A549 treated with DMSO at 1 μM for 4 hours (cell line): ENCODE results near the gene DLG4. TPM values are rescaled to one million over a fixed set of nuclear protein-coding genes. Genes with fewer than 3 reads are reported as not detected.

ENCODE experiments used
- total RNA-seq: library from RNA; stranded (reverse); fragments of 200-300 nt; extraction: Qiagen RNA extraction; gene quantifications from 5 replicates; pipeline ENCODE4 v1.2.3, GENCODE V29; 2022; ENCODE audit warnings: low read depth

The DLG4 gene
- total RNA-seq: 7.3 to 9.7 TPM (median 8.5 TPM) in 5 replicates

DNA sequence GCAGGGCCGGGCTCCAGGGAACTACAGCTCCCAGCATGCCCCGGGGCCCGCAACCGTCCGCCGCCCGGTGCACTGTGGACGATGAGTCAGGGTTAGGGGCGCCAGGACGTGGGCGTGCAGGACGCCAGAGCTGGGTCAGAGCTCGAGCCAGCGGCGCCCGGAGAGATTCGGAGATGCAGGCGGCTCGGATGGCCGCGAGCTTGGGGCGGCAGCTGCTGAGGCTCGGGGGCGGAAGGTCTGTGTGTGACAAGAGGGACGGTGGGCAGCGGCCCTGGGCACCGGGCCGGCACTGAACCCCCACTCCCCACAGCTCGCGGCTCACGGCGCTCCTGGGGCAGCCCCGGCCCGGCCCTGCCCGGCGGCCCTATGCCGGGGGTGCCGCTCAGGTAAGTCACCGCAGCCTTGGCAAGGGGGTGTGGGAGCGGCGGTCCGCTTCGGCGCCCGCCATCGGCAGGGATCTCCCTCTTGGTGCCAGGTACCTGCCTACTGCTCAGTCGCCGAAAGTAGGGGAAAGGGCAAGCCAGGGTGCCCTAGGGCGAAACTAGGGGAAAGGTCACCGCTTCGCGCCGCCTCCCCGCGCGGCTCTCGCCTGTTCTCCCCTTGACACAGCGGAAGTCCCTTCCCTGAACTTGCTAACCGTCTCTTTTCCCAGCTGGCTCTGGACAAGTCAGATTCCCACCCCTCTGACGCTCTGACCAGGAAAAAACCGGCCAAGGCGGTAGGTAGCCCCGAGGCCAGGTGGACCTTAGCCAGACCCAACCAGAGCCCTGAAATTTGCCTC is at the start of gene DLG4, which contains the start of gene ACADVL:
DLG4 (minus strand) TSS at position 25 of the 781 bp plus-strand sequence.
ACADVL (plus strand) TSS at position 127 of the 781 bp plus-strand sequence; CDS start at position 174, 47 bp downstream.

GRCh38 chr17:7262192-7262934 is 42.7 kb upstream of the DLG4 start, which contains the start of gene CLDN7:
Gene CLDN7 (minus strand): TSS chr17:7262478. CDS start chr17:7262043, 435 bp downstream.

GRCh38 chr17:7252176-7253043 is 32.8 kb upstream of the DLG4 start, which contains the start of gene ELP5:
Gene ELP5 (plus strand): TSS chr17:7252215. CDS start chr17:7252551, 336 bp downstream.

DNA sequence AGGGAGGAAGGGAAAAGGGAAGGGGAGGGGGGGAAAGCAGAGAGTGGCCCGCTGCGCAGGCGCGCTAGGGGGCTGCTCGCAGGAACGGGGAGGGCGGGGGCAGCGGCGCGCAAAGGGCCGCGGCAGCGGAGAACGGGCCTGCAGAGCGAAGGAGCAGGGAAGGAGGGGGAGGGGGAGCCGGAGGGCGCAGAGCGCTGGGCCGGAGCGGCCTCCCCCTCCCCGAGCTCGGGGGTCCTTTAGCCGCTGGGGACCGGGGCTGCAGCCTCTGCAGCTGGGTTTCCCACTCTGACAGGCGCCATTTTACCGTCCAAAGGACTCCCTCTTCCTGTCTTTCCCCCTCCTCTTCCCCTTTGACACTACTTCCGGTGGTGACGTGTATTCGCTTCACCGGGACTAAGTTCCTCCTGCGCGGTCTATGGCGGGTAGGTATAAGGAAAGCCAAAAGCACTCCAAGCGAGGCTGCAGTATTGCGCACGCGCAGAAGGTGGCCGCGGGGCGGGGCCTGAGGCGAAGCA is 32.1 kb upstream of the DLG4 start, which contains the start of gene CTDNEP1:
CTDNEP1 (minus strand) TSS at position 74 of the 515 bp plus-strand sequence. CDS start 438 bp downstream, outside the sequence.

DNA sequence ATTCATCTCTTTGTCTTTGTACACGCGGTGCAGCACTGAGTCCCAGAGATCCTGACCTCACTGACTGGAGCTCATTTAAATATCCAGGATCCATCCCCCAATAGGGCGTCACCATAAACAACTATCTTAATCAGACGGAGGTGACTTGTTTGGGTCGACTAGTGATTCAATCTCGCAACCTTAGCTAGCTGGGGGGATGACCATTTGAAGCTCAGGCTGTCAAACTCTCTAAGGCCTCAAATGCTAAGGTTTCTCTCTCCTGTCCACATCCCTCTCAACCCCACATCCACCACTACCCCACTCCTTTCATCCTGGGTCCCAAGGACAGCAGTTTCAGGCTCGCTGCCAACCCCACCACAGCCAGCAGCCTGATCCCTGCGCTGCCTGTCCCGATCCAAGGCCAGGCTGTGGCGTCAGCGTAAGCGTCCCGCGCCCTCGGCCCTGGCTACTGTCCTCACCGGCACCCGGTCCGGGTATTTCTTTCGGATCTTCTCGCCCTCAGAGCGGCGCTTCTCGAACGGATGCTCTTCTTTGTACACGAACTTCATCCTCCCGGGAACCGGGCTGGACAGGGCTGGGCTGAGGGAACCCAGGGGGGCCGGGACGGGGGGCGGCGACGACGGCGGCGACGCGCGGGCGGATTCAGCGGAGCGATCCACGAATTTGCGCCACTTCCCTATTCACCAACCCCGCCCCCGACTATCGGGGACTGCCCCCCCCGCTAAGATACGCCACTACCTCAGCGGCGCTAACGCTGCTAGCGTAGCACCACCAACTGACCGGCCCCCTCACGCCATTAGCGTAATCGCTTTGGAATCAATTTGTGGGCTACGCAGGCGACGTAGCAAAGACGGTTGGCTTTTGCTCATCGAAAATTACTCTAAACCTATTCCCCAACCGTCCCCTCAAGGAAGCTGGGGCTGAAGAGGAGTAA is 22.4 kb upstream of the DLG4 start, which contains the start of gene GABARAP:
GABARAP (minus strand) TSS at position 667 of the 934 bp plus-strand sequence; CDS start at position 548, 119 bp downstream.

GRCh38 chr17:7239091-7240027 is 19.7 kb upstream of the DLG4 start, which contains the start of gene PHF23:
Gene PHF23 (minus strand): TSS chr17:7239457. CDS start chr17:7239279, 178 bp downstream.

DNA sequence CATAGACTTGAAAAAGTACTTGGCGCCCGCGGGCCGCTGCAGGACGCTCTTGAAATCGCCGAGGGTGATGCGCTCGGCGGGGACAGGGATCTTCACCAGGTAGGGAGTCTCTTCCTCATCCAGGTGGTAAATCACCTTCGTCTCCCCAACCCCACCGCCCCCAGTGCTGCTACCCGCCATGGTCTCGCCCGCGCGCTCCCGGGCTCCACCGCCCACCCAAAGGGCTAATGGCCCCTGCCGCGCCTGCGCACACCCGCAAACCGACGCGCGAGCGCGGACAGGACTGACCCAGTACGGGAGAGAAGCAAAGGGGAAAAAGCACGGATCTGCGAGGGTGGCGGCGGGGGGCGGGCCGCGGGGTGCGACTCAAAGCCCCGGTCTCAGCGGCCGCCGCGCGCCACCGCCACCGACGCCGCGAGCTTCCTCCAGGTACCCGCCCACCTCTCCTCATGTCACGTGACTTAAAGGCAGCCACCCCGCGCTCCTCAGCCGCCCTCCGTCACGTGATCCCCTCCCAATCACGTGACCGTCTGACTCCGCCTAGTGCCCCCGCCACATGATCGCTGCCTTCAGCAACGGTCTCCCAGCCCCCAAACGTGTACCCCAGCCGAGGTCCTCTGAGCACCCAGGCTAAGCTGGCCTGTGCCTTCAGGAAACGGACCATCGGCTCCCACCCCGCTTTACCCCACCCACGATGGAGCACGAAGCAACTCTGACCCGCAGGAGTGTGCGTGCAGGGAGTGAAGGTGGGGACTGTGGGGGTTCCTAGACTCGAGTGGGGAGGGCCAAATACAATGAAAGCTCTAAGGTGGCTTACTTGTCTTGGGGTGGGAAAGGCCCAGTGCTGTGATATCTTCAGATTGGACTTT is 14.7 kb upstream of the DLG4 start, which contains the start of gene DVL2:
DVL2 (minus strand) TSS at position 435 of the 869 bp plus-strand sequence; CDS start at position 180, 255 bp downstream.

DNA sequence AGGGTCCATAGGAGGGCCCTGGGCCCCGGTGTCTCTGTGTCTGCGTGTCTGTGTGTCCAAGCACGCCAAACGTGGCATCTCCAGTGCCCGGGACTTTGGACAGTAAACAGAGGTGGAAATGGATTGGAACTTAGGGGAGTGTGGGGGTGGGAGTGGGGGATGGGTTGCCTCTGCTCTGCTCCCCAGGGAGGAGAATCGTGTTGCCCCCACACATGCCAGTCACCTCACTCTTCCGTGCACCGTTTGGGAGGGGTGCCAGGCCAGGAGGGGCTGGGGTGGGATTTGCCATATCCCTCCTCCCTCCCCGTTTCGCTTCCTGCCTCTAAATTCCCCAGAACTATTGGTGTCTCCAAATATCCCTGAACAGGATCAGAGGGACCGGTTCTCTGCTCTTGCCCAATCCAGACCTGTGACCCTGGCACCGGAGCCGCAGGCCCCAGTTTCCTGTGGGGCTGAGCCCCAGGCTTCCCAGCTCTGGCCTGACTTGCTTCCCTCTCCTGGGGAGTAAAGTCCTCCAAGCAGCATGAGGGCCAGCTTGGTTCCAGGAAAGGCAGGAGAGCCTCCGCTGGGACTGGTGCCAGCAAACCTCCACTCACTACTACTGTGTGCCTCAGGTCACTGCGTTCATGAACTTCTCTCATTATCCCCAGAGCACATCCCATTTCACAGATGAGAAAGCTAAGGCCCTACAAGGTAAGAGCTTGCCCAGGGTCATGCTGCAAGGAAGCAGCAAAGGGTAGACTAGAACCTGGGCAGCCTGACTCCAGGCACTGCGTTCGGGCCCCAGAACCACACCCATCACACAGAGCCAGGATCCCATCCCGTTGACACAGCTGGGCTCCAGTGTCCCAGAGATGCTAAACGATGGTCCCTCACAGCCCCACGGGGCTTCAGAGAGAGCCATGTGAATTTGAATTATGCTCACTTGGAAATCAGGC is 40.0 kb downstream of the DLG4 start, which contains the start of gene ASGR1:
ASGR1 (minus strand) TSS at position 54 of the 938 bp plus-strand sequence. CDS start 807 bp downstream, outside the sequence.

Other genes starting within 250 kb of the DLG4 start
- gene ALOX12, start 223.8 kb downstream of the DLG4 start, total RNA-seq: not detected in 5 replicates
- 444 to 509 TPM (median 460 TPM) in 5 replicates for gene RNASEK, start 207.2 kb downstream of the DLG4 start, total RNA-seq
- gene BCL6B, start 196.8 kb downstream of the DLG4 start, total RNA-seq: 0.09 TPM in 1 of 5 replicates, not detected in the others
- 8.0 to 13.7 TPM (median 11.4 TPM) in 5 replicates for gene SLC16A13, start 183.8 kb downstream of the DLG4 start, total RNA-seq
- not detected in 5 replicates for gene SLC16A11, start 175.7 kb downstream of the DLG4 start, total RNA-seq
- gene CLEC10A, start 139.6 kb downstream of the DLG4 start, total RNA-seq: not detected in 5 replicates
- 0.07 to 0.19 TPM in 2 of 5 replicates, not detected in the others for gene ASGR2, start 105.0 kb downstream of the DLG4 start, total RNA-seq
- 1.1 to 1.7 TPM (median 1.2 TPM) in 5 replicates for gene ASGR1, start 40.5 kb downstream of the DLG4 start, total RNA-seq
- 339 to 466 TPM (median 425 TPM) in 5 replicates for gene ACADVL, start 102 bp upstream of the DLG4 start, total RNA-seq
- 31.4 to 43.0 TPM (median 35.3 TPM) in 5 replicates for gene DVL2, start 14.7 kb upstream of the DLG4 start, total RNA-seq
- gene PHF23, start 19.6 kb upstream of the DLG4 start, total RNA-seq: 90.3 to 102 TPM (median 93.3 TPM) in 5 replicates
- 605 to 729 TPM (median 704 TPM) in 5 replicates for gene GABARAP, start 22.6 kb upstream of the DLG4 start, total RNA-seq
- 208 to 246 TPM (median 226 TPM) in 5 replicates for gene CTDNEP1, start 31.9 kb upstream of the DLG4 start, total RNA-seq
- gene ELP5, start 32.4 kb upstream of the DLG4 start, total RNA-seq: 116 to 129 TPM (median 124 TPM) in 5 replicates
- gene CLDN7, start 42.6 kb upstream of the DLG4 start, total RNA-seq: 0.63 to 0.91 TPM (median 0.76 TPM) in 5 replicates
- 0.13 to 0.27 TPM (median 0.16 TPM) in 5 replicates for gene SLC2A4, start 61.9 kb upstream of the DLG4 start, total RNA-seq
- gene YBX2, start 74.8 kb upstream of the DLG4 start, total RNA-seq: 0.40 to 0.60 TPM (median 0.53 TPM) in 5 replicates
- 1,614 to 1,831 TPM (median 1,704 TPM) in 5 replicates for gene EIF5A, start 87.8 kb upstream of the DLG4 start, total RNA-seq
- 75.1 to 106 TPM (median 95.2 TPM) in 5 replicates for gene GPS2, start 95.5 kb upstream of the DLG4 start, total RNA-seq
- gene NEURL4, start 109.5 kb upstream of the DLG4 start, total RNA-seq: 27.1 to 33.9 TPM (median 31.9 TPM) in 5 replicates
- gene ACAP1, start 116.7 kb upstream of the DLG4 start, total RNA-seq: 3.9 to 7.6 TPM (median 4.2 TPM) in 5 replicates
- gene KCTD11, start 132.3 kb upstream of the DLG4 start, total RNA-seq: 12.5 to 15.9 TPM (median 13.7 TPM) in 5 replicates
- not detected in 5 replicates for gene TMEM95, start 135.3 kb upstream of the DLG4 start, total RNA-seq
- gene TNK1, start 161.3 kb upstream of the DLG4 start, total RNA-seq: 1.3 to 1.8 TPM (median 1.6 TPM) in 5 replicates
- gene PLSCR3, start 174.7 kb upstream of the DLG4 start, total RNA-seq: 34.1 to 39.8 TPM (median 34.4 TPM) in 5 replicates
- 181 to 226 TPM (median 200 TPM) in 5 replicates for gene TMEM256, start 184.3 kb upstream of the DLG4 start, total RNA-seq
- 15.4 to 21.5 TPM (median 18.0 TPM) in 5 replicates for gene NLGN2, start 188.0 kb upstream of the DLG4 start, total RNA-seq
- gene SPEM1, start 200.5 kb upstream of the DLG4 start, total RNA-seq: 0.08 TPM in 1 of 5 replicates, not detected in the others
- gene SPEM2, start 205.8 kb upstream of the DLG4 start, total RNA-seq: 0.07 TPM in 1 of 5 replicates, not detected in the others
- gene SPEM3, start 209.0 kb upstream of the DLG4 start, total RNA-seq: 0.03 TPM in 2 of 5 replicates, not detected in the others
- 10.3 to 13.9 TPM (median 12.1 TPM) in 5 replicates for gene TMEM102, start 215.6 kb upstream of the DLG4 start, total RNA-seq
- gene FGF11, start 219.7 kb upstream of the DLG4 start, total RNA-seq: 0.86 to 1.3 TPM (median 1.1 TPM) in 5 replicates
- gene CHRNB1, start 225.2 kb upstream of the DLG4 start, total RNA-seq: 5.4 to 7.8 TPM (median 7.1 TPM) in 5 replicates